MM.1S (cell line): ENCODE measurements around the gene YOD1.

Experiments
- DNase-seq: peaks from one replicate; pipeline ENCODE4 v3.0.0-alpha.2; 2015
- H2AFZ ChIP-seq: fragments of 300-600 bp; sonication (generic); 2 replicates; pipeline ENCODE4 v1.6.0; 2016; ENCODE audit warnings: antibody characterized with exemption, low read length
- H3F3A ChIP-seq: fragments of 300-600 bp; sonication (generic); 2 replicates; pipeline ENCODE4 v1.6.1; 2016; ENCODE audit warnings: mild to moderate bottlenecking, antibody characterized with exemption, low read length, moderate library complexity, mixed read lengths; ENCODE audit not compliant: insufficient read depth
- H3K27ac ChIP-seq: fragments of 300-600 bp; sonication (generic); 2 replicates; pipeline ENCODE4 v1.5.1; 2016; ENCODE audit warnings: mild to moderate bottlenecking, low read length
- H3K27me3 ChIP-seq: fragments of 300-600 bp; sonication (generic); replicated peaks from 2 replicates; pipeline ENCODE4 v1.6.0; 2016; ENCODE audit warnings: low read length; ENCODE audit not compliant: insufficient read depth
- H3K36me3 ChIP-seq: fragments of 300-600 bp; sonication (generic); replicated peaks from 2 replicates; pipeline ENCODE4 v1.6.1; 2016; ENCODE audit warnings: mild to moderate bottlenecking, low read length, mixed read lengths; ENCODE audit not compliant: insufficient read depth
- H3K4me1 ChIP-seq: fragments of 300-600 bp; sonication (generic); 2 replicates; pipeline ENCODE4 v1.6.1; 2016; ENCODE audit warnings: low read length, mixed read lengths
- H3K4me2 ChIP-seq: fragments of 300-600 bp; sonication (generic); 2 replicates; pipeline ENCODE4 v1.6.0; 2016; ENCODE audit warnings: low read depth, low read length
- H3K4me3 ChIP-seq: fragments of 300-600 bp; sonication (generic); 2 replicates; pipeline ENCODE4 v1.5.1; 2016; ENCODE audit warnings: low read length, mixed read lengths
- H3K79me2 ChIP-seq: fragments of 300-600 bp; sonication (generic); 2 replicates; pipeline ENCODE4 v1.6.1; 2016; ENCODE audit warnings: mixed run types, low read length, mixed read lengths
- H3K9ac ChIP-seq: fragments of 300-600 bp; sonication (generic); 2 replicates; pipeline ENCODE4 v1.6.1; 2016; ENCODE audit warnings: low read length, mixed read lengths
- H3K9me2 ChIP-seq: fragments of 300-600 bp; sonication (generic); replicated peaks from 2 replicates; pipeline ENCODE4 v1.6.1; 2016; ENCODE audit warnings: mild to moderate bottlenecking, low read length, mixed read lengths; ENCODE audit not compliant: insufficient read depth
- H3K9me3 ChIP-seq: fragments of 300-600 bp; sonication (generic); replicated peaks from 2 replicates; pipeline ENCODE4 v1.6.1; 2016; ENCODE audit warnings: mild to moderate bottlenecking, low read length, mixed read lengths; ENCODE audit not compliant: insufficient read depth
- H4K20me1 ChIP-seq: fragments of 300-600 bp; sonication (generic); 2 replicates; pipeline ENCODE4 v1.6.1; 2016; ENCODE audit warnings: mild to moderate bottlenecking, low read length, moderate library complexity, mixed read lengths; ENCODE audit not compliant: insufficient read depth
- CTCF ChIP-seq: fragments of 300-600 bp; sonication (generic); IDR thresholded peaks from 2 replicates; pipeline ENCODE4 v1.5.1; 2016; ENCODE audit warnings: antibody characterized with exemption, low read length, mixed read lengths
- EZH2 ChIP-seq: fragments of 300-600 bp; sonication (generic); optimal IDR thresholded peaks from 2 replicates; pipeline ENCODE3; 2017; ENCODE audit warnings: low read depth, mild to moderate bottlenecking, antibody characterized with exemption, low read length, mixed read lengths
- EZH2phosphoT487 ChIP-seq: fragments of 300-600 bp; sonication (generic); IDR thresholded peaks from 2 replicates; pipeline ENCODE4 v1.6.1; 2018; ENCODE audit warnings: antibody characterized with exemption, low read length

Gene YOD1

DNA sequence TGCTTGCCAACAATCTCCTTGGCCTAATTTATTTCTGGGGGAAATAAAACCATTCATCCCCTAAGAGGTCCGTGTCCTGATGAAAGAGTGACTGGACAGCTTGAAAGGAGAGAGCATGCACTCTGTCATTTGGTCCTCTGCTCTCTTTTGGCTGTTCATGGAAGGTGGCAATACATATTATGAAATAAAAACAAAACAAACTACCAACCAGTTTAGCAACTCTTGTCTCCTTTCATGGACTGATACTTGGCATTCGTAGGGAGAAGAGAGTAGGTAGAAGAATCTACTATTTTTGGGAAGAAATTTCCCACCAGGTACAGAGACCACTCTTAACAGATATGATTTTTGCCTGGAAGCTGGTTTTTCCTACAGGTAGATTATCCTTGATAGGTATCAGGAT is 17.7 kb downstream of the YOD1 start:
- H3K27ac ChIP-seq, result no peak overlapping the region
- no peak overlapping the region for H3K4me2 ChIP-seq

DNA sequence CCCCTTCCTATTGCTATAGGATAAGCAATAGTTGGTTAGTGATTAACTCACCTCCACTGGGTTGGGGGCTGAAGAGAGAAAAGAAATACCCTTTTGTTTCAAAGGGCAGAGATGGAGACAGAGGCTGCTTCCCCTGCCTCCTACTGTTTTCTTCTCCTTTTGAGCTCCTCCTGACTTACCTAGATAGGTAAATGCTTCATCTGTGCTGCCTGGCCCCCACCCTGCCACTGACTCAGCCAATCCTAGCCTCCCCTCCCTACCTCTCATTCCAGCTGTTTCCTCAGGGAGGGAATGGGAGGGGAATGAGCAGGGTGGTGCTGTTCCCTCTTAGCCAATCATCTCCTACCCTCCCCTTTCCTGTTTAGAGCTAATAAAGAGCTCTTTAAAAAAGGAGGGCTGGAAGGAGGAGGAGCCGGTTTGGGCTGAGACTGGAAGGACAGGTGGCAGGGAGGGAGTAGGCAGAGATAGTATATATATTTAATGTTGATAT is 18.4 kb downstream of the YOD1 start, which contains the start of gene C1orf116:
C1orf116 (minus strand) TSS at position 229 of the 490 bp plus-strand sequence. CDS start 5,158 bp downstream, outside the sequence.
- no peaks in the 10 kb centered on the region for H3K9me3 ChIP-seq
- peaks cover 6% of the 10 kb centered on the region; the same call in 1 of the 2 replicates for H3K4me1 ChIP-seq
- no peak within 1 kb of the TSS for H3K4me2 ChIP-seq
- no peaks in the 10 kb centered on the region for H3K9me2 ChIP-seq
- no peak within 1 kb of the TSS for H3K4me3 ChIP-seq
- peaks cover 63% of the 10 kb centered on the region for H3K27me3 ChIP-seq
- no peak within 1 kb of the TSS for H2AFZ ChIP-seq
- H3K36me3 ChIP-seq, result no peaks in the 10 kb centered on the region
- H3F3A ChIP-seq, result peaks cover 11% of the 10 kb centered on the region; the same call in 1 of the 2 replicates
- no peak within 1 kb of the TSS for H3K9ac ChIP-seq
- no peak within 1 kb of the TSS for H3K27ac ChIP-seq
- DNase-seq, result no peak
- no peaks in the 10 kb centered on the region for H3K79me2 ChIP-seq
- H4K20me1 ChIP-seq, result peaks cover 4% of the 10 kb centered on the region; the same call in 1 of the 2 replicates
- no peak for TF ChIP-seq EZH2phosphoT487

More for the DNA sequence above, 17.7 kb downstream of the YOD1 start:
- peaks cover 4% of the 10 kb centered on the region; the same call in 1 of the 2 replicates for H4K20me1 ChIP-seq
- no peak for DNase-seq
- no peak overlapping the region for H3K9ac ChIP-seq
- H3K9me3 ChIP-seq, result no peaks in the 10 kb centered on the region
- H3K36me3 ChIP-seq, result no peaks in the 10 kb centered on the region
- no peaks in the 10 kb centered on the region for H3K79me2 ChIP-seq
- H3F3A ChIP-seq, result peaks cover 11% of the 10 kb centered on the region; the same call in 1 of the 2 replicates
- no peak overlapping the region for H3K4me3 ChIP-seq
- TF ChIP-seq EZH2phosphoT487 (no peak), EZH2 (no peak), CTCF (no peak)
- H3K27me3 ChIP-seq, result peaks cover 55% of the 10 kb centered on the region
- no peaks in the 10 kb centered on the region for H3K9me2 ChIP-seq
- H3K4me1 ChIP-seq, result peaks cover 6% of the 10 kb centered on the region; the same call in 1 of the 2 replicates
- no peak overlapping the region for H2AFZ ChIP-seq

GRCh38 chr1:207031632-207032264 is 19.3 kb downstream of the YOD1 start:
- Histone ChIP-seq H3K79me2 (no peaks in the 10 kb centered on the region), H3F3A (peaks cover 11% of the 10 kb centered on the region; the same call in 1 of the 2 replicates), H3K27ac (no peak overlapping the region), H3K4me1 (peaks cover 6% of the 10 kb centered on the region; the same call in 1 of the 2 replicates), H3K4me3 (no peak overlapping the region), H3K9me2 (no peaks in the 10 kb centered on the region), H3K9ac (no peak overlapping the region), H2AFZ (no peak overlapping the region), H3K4me2 (no peak overlapping the region), H3K9me3 (no peaks in the 10 kb centered on the region), H3K27me3 (peaks cover 71% of the 10 kb centered on the region), H4K20me1 (peaks cover 4% of the 10 kb centered on the region; the same call in 1 of the 2 replicates), H3K36me3 (no peaks in the 10 kb centered on the region)
- no peak for DNase-seq
- TF ChIP-seq EZH2 (no peak), CTCF (no peak), EZH2phosphoT487 (no peak)
